ENCODE results near the gene SCN8A.

The SCN8A gene

DNA sequence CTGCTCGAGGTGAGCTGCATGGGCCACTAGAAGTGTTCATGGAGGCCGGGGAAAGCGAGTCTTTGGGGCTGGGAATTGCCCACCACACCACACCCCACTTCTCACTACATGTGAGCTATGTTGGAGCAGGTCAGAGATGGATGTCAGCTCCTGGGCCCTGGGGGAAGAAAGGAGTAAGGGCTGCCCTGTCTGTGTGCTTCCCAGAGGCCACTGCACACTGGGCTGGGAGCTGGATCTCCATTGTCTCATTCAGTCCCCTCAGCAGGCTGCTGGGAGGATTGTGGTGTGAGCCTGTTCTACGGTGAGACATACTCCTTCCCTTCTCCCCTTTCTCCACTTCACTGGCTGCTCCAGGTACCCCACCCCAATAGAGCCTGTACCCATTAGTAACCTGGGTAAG, 247.0 kb downstream of the SCN8A start:
- no peak for DNase-seq

DNA sequence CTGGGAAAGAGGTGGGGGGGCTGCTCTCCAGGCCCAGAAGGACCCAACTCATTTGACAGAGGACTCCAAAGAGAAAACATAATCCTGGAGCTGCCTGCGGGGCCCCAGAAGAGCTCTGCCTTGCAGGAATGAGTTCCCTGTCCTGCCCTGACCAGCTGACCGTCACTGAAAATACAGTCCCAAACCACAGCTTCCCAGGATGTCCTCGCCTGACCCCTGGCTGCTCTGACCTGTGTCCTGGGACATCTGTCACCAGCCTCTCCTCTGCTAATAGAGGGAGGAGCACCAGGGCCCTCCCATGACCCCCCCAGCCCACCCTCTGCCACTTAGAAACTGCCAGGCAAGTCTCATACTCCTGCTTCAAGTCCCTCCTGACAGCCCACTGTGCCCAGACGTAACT, 247.7 kb downstream of the SCN8A start:
- DNase-seq: no peak

DNA sequence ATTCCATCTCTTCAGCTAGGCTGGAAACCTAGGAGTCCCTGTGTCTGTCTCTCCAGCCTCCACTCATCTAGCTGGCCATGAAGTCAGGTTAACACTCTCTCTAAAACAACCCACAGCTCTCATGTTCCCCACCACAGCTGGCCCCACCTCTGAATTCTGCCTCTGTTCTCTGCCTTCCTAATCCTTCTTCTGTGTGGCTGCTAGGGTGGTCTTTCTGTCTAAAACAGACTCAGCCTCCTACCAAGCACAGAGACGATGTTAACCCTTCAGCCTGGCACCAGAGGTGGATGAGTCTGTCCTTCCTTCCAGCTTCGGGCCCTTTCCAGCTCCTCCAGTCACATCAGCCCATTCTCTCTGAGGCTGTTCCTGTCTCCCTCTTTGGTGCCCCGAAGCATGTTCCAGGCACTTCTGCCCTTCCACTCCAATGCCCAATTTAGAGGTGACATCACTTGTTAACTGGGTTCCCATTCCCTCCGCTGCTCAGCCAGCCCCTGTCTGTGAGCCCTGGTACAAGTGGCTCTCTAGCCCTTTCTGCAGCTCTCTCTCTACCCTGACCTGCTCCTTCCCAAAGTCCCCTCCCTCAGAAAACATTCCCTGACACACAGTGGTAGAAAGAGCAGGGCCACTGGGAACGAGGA, 248.4 kb downstream of the SCN8A start:
- no peak for DNase-seq

DNA sequence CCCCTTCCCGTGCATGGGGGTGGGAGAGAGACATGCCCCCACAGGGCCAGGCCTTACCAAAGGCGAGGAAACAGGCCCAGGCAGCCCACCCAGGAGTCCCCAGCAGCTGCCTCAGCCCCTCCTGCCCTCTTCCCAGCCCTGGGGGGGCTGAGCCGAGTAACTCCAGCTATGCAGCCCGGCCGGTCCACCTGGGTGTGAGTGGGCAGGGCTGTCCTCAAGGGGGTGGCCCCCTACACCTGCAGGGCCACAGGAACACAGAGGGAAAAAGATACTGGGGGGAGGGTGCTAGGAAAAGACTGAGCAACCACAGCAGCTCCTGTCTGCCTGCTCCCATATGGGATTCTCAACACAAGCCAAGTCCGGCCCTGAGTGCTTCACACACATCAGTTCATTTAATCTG, 249.9 kb downstream of the SCN8A start:
- DNase-seq: no peak

DNA sequence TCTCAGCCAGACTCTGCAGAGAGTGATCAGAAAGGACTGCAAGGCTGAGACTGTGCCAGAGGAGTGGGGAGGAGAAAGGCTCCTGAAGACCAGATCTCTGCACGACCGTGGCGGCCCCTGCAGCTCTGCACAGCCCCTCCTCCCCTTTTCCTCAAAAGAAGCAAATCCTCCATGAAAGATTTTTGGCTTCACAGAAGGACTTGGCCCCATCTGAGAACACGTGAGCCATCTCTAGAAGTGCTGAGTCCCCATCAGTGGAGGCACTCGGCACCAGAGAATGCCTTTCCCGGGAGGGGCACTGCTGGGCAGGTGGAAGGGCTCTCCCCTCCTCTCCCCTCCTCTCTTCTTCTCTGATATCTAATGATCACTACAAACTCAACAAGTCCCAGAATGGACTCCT, 250.7 kb downstream of the SCN8A start:
- DNase-seq: no peak

DNA sequence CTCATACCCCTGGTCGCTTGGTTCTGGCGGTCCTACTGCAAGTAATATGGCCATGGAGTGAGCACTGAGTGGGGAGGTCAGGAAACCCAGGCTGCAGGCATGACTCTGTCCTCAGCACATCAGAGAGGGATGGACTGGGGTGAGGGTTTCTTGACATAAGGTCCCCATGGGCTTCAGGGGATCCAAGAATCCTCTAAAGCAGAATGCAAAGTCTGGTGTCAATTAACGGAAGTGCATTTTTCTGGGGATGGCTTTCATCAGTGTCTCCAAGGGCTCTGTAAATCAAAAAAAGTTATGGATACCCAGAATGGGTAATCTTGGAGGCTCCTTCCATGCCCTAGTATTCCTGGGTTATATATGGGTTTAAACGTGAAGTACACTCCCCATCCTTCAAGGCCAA, 253.8 kb downstream of the SCN8A start:
- DNase-seq: no peak

DNA sequence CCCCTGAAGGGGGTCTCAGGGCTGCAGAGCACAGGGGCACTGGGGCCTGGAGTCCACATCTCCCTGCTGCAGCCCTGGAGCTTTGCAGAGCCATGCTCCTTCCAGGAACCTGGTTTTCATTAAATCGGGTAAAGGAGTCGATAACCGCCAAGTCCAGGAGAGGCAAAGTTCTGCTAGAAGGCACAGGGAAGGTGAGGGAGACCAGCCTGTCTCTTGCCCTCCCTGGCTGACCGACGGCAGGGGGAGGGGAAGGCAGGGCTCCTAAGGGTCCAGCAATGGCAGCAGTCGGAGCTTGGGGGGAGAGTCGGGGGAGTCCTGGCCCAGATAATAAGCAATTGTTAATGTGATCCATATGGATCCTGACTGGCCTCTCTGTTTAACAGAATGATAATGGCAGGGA, 254.4 kb downstream of the SCN8A start:
- no peak for DNase-seq

DNA sequence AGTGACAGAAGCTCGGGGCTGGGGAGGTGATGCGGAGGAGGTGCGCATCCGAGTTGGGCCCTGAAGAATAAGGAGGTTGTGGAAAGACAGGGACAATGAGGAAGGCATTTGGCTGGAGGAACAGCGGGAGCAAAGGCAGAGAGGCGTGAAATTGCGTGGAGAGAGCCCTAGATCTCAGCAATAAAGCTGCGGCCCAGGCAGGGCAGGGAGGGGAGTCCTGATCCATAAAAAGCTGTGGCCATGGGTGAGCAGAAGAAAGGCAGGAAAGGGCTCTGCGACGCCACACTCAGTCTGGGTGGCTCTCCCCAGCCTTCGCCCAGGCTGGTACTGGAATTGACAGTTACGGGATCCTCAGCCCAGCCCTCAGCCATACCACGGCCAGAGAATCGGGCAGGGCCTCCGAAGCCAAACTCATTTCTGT, 255.2 kb downstream of the SCN8A start:
- no peak for DNase-seq

DNA sequence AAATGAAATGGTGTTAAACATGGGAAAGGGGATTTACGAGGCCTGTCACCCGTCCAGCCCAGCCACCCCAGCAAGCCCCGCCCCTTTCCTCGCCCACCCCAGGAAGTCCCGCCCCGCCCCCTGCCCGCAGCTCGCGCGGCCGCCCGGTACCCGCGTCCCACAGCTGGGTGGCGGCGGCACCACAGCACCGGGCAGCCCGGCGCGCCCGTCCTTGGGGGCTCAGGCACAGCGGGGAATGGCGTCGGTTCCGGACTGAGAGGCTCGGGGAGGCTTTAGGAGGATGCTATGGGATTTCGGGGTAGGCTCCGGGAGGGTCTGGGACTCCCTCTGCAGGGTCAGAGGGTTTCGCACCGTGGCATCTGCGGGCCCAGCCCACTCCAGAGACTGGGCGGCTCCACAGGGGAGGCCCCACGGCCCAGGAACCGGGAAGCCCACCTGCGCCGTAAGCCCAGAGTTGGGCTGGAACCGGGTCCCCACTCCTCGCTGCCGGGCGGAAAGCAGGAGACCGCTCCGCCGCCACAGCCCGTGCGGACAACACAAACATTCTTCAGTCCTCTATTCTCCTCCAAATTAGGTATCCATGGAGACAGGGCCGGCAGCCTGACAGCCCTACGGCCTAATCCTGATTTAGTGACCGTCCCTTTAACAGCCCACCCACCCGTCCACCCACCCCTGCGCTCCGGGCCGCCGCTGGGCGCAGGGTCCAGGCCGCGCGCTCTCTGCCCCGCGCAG, 256.0 kb downstream of the SCN8A start:
- DNase-seq: peak; percentile 49

DNA sequence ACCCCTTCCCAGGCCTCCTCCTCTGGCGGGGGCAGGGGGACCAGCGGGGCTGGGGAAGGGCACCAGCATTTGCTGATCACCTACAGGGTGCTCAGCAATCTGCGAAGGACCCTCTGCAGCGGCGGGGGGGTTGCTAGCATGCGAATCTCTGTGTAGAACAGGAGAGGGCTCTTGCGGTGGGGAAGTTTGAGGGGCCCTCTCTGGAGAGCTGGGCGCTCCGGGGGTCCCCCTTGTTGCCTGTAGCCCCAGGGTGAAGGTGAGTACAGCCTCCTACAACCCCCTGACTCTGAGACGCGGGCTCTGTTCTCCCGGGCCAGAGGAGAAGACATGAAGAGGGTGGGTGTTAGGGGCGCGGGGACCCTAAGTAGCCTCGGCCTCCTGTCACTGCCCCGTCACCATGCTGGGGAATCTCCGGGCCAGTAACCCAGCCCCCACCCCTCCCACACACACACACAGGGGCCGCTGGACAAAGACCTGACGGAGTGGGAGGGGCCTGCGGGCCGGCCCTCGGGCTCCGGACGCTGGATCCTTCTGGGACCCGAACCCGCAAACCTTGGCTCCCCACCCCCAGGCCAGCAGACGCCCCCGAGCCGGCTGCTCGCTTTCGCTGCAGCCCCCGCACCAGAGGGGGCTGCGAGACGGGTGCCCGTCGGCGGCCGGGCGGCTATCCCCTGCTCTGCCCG, 256.8 kb downstream of the SCN8A start:
- DNase-seq: no peak

DNA sequence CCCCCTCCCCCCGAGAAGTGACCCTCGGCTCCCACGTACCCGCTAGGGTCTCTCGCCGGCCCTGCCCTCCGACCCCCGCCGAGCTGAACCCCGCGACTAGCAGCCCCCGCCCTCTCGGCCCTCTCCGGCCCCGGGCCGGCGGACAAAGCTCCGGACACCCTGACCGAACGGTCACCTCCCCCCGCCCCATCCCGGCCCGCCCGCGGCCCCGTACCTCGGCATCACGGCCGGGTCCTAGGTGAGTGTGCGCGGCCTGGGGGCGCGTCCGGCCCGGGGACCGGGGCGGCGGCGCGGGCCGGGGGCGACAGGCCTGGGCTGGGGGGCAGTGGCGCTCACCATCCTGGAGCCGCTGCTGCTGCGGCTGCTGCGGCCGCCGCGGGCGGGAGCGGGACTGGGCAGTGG, 257.3 kb downstream of the SCN8A start, which contains the start of gene FIGNL2:
TSS of gene FIGNL2 (minus strand) at position 393 of the 402 bp plus-strand sequence. CDS start 26,305 bp downstream, outside the sequence.
- no peak for DNase-seq

DNA sequence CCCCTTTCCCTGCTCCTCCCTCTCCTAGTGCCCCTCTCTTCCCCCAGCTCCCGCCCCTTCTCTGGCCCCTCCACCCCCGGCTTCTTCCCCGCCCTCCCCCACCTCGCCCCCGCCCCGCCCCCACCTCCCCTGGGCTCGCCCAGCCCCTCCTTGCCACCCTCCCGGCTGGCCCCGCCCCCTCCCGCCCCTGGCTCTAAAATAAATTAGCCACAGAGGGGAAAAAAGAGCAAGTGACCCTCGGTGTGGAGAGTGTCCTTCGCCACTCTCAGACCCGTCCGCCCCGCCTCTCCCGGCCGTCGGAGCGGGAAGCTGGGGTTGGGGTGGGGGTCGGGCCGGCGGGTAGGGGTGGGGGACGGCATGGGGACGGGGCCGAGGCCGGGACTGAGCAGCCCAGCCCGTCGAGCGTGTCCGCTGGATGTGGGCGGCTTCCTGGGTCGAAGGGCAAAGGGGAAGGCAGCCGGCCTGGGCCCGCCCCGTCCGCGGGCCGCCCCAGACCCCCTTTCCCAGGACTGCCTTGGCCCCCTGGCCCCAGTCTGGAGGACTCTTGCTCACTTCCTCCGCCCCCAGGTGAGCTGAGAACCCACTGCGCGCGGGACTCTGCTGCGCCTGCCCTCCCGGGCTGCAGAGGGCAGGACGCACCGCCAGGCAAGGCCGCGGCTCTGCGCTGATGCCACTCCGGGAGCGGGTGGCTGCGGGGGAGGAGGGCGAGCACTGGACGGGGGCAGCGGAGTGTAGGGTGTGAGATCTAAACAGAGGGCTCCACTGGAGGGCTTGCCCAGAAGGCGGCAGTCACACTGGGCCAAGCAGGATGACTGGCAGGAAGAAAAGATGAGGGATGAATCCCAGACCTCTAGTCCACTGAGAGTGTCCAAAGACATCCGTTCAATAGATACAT, 258.1 kb downstream of the SCN8A start:
- no peak for DNase-seq

DNA sequence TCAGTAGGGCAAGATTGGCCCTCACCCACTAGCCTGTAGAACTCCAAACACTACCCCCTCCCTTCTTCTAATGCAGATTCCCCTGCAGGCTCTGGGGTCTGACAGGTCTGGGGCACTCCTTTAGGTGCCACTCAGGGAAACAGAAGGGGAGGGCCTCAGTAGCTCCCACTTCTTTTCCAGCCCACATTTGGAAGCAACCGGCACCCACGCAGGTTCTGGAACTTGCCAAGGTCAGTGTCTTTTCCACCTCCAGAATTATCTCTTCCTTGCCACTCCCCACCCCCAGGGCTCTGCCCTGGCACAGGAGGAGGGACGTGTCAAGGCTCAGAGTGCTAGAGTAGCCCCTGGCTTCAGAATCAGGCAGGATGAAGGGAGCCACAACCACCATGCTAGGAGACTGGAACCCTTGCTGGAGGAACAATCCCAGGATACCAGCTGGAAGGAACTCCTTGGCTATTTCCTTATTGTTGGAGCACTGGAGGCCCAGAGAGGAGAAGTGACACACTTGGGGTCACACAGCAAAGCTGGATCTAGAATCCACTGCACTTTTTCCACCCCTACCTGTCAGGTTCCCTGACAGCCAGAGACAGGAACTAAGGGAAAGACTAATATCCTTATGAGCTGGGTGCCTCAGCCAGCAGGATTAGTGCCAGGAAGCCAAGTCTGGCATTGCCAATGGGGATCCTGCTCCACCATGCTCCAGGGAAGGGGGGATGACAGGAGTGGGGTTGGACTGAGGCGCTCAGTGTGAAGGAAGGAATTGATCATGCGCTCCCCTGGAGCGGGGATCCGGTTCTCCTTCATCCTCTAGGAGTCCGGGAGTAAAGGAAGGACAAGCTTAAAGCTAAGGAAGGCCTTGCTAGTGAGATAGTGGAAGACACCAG, 259.3 kb downstream of the SCN8A start:
- no peak for DNase-seq

DNA sequence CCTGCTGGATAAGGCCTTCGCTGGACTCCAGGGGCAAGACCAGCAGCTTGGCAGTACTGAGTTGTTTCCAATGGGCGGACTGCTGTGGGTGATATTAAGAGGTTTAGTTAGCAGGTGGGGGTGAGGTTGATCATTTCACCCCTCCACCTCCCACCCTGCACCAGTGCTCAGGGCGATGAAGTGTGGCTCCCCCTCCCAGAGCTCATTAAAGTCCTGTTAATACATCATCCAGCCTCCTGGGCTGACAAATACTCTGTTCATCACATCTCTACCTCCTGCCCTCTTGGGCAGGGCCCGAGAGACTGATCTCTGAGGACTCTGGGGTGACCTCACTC, 259.9 kb downstream of the SCN8A start:
- DNase-seq: no peak

DNA sequence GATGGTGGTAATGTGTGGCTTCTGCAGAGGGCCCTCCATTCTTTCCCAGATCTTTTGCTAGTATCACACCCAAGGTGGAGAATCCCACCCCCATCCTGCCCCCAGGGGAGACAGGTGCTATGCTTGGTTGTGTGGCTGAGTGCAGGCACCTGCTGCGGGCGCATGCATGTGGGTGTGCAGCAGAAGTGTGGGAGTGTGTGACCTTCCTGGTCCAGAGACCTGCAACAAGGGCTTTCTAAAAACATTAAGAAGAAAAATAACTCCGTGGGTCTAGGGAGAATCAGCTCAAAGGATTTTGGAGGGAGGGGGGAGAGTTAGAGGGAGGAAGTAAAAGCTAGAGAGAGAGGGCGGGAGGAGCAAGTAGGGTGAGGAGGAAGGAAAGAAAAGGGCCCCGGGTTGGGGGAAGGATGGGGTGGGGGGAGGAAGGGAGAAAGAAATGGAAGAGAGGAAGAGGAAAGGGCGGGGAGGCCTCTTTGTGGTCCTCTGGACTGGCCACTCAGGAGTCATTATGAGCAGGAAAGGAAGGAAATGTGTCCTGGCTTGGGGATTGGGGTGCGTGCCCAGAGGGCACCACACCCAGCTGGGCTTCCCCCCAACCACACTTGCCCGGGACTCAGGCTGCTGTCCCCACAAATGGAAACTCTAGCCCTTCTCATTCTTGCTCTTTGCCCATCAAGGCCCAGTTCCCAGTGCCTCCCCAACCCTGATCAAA, 260.5 kb downstream of the SCN8A start:
- DNase-seq: no peak

DNA sequence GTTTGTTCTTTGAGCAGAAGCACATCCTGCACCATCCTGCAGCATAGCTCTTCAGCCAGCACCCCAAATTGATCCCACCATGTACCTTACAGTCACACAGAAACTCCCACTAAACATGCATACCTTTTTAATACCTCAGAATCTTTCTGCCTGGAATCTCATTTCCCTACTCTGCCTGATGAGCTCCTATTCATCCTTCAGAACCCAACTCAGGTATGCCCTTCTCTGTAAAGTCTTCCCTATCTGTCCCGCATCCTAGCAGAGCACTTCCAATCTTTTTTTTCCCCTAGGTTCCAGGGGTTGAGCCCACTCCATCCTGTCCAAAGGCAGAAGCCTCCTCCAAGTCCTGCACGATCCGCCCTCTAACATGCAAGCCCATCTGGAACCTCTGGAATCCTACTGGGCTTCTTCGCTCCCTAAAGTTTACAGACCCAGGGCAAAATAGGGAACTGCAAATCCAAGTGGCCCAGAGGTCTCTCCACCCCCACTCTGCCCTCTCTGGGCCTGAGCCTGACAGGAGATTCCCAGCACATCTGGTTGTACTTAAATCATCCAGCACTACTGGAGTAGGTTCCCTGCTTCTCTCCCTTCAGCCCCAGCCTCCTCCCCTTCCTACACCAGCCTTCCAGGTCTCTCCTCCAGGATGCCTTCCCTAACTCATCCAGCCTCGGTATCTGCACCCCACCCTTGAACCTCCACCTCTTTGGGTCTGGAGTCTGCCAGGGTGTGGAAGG, 261.5 kb downstream of the SCN8A start:
- no peak for DNase-seq

DNA sequence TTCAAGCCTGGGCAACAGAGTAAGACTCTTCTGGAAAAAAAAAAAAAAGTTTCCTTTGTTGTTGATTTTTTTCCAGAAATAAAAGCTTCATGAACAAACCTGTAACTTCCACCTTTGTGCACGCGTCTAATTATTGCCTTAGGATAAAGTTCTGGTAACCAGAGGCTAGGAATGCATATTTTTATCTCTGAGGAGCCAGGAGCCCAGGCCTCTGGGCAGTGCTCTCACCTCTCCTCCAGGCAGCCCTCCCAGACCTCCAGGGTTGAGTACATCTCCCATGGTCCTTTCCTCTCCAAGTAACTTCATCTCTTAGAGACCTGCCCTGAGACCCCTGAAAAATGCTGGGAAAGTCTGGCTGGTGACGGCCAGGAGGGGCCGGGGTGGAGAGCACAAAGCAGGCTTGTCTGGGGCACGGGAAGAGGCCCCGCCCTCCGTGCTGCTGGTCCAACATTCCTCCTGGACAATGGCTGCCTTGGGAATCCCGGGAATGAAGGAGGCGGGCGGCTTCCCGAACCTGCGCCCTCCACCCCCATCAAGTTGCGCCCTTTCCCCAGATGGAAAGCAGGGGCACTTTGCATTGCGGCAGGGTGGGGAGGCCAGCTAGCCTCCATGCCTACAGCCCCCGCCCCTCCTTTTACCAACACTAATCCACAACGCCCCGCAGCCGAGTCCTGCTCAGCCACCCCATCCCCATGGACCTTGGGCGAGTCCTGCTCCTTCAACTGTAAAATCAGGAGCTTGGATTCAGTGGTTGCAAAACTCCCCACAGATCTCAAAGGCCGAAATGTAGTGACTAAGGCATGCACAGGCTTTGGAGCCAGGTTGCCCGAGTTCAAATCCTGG, 264.8 kb downstream of the SCN8A start:
- no peak for DNase-seq

DNA sequence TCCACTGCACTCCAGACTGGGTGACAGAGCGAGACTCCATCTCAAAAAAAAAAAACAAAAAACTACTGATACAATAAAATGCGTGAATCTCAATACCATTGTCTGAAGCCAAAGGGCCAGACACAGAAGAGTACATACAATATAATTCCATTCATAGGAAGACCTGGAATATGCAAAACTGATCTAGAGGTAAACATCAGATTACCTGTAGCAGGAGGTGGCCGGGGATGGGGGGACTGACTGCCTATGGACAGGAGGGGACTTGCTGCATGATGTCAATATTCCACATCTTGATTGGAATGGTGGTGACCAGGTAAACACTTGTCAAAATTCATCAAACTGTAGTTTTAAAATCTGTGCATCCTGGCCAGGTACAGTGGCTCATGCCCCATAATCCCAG, 270.0 kb downstream of the SCN8A start:
- DNase-seq: no peak

Data from activated gamma-delta T cell treated with Interleukin-2 at 50 U/mL for 16 hours (primary cell).